ENCODE measurements around the gene NFASC. TPM values are rescaled to one million over a fixed set of nuclear protein-coding genes. Genes with fewer than 3 reads are reported as not detected.

NFASC gene
- total and polyA plus RNA-seq, 4 donors: 51.4 to 173 (median 113) TPM

- H3K9me3 ChIP-seq (ENCODE audit: control insufficient read depth, insufficient read depth, low read length): no peaks in the 10 kb centered on the region
- H3K27ac ChIP-seq (ENCODE audit: low read depth, low read length): no peak overlapping the region
- H3K4me3 ChIP-seq (ENCODE audit: low read depth, low read length): no peak overlapping the region
- H3K36me3 ChIP-seq (ENCODE audit: control insufficient read depth, insufficient read depth, low read length): peaks cover 4% of the 10 kb centered on the region
- peaks cover 15% of the 10 kb centered on the region for H3K4me1 ChIP-seq (ENCODE audit: control insufficient read depth, insufficient read depth, low read length)
- WGBS (ENCODE audit: insufficient coverage): 71% methylated on average over 4 of the region's 7 CpGs
- H3K27me3 ChIP-seq (ENCODE audit: control insufficient read depth, insufficient read depth, low read length): no peaks in the 10 kb centered on the region
- DNase-seq (ENCODE audit: low read depth in 4 of 6, low spot score in 6 of 6): no peak
These were observed 10.2 kb downstream of the NFASC start for GRCh38 chr1:204880906-204881305.

GRCh38 chr1:204882479-204882878 is 11.8 kb downstream of the NFASC start:
- Histone ChIP-seq H3K4me3 (ENCODE audit: low read depth, low read length) (no peak overlapping the region), H3K27ac (ENCODE audit: low read depth, low read length) (no peak overlapping the region), H3K27me3 (ENCODE audit: control insufficient read depth, insufficient read depth, low read length) (no peaks in the 10 kb centered on the region), H3K4me1 (ENCODE audit: control insufficient read depth, insufficient read depth, low read length) (peaks cover 15% of the 10 kb centered on the region), H3K36me3 (ENCODE audit: control insufficient read depth, insufficient read depth, low read length) (peaks cover 4% of the 10 kb centered on the region), H3K9me3 (ENCODE audit: control insufficient read depth, insufficient read depth, low read length) (no peaks in the 10 kb centered on the region)
- no peak for DNase-seq (ENCODE audit: low read depth in 4 of 6, low spot score in 6 of 6)
- no CpG with 5 or more reads among the region's 3 CpGs for whole genome bisulfite sequencing (ENCODE audit: insufficient coverage)

DNA sequence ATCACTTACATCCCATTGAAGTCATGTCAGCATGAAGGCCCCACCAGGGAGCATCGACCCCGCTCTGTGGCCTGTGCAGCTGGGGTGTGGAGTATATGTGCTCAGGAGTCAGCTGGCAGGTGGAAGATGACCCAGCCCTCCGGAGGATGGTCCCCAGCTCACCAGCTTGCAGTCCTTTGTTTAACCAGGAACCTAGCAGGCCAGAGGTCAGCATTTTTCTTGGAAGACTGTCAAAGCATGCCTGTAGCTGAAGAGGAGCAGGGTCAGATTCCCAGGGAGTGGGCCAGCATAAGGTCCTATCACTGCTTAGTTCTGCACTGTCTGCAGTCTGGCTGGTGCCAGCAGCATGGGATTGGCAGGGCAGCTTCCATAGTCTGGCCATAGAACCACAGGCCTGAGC is 12.7 kb downstream of the NFASC start:
- 25% methylated on average over 1 of the region's 3 CpGs for WGBS (ENCODE audit: insufficient coverage)
- H3K4me1 ChIP-seq (ENCODE audit: control insufficient read depth, insufficient read depth, low read length): peaks cover 15% of the 10 kb centered on the region
- peaks cover 4% of the 10 kb centered on the region for H3K36me3 ChIP-seq (ENCODE audit: control insufficient read depth, insufficient read depth, low read length)
- no peak for DNase-seq (ENCODE audit: low read depth in 4 of 6, low spot score in 6 of 6)
- no peak overlapping the region for H3K4me3 ChIP-seq (ENCODE audit: low read depth, low read length)
- H3K27me3 ChIP-seq (ENCODE audit: control insufficient read depth, insufficient read depth, low read length): no peaks in the 10 kb centered on the region
- no peaks in the 10 kb centered on the region for H3K9me3 ChIP-seq (ENCODE audit: control insufficient read depth, insufficient read depth, low read length)
- no peak overlapping the region for H3K27ac ChIP-seq (ENCODE audit: low read depth, low read length)

- H3K27ac ChIP-seq (ENCODE audit: low read depth, low read length): no peak overlapping the region
- H3K4me1 ChIP-seq (ENCODE audit: control insufficient read depth, insufficient read depth, low read length): peaks cover 18% of the 10 kb centered on the region
- no peaks in the 10 kb centered on the region for H3K27me3 ChIP-seq (ENCODE audit: control insufficient read depth, insufficient read depth, low read length)
- no peak for DNase-seq (ENCODE audit: low read depth in 4 of 6, low spot score in 6 of 6)
- no CpG with 5 or more reads among the region's 4 CpGs for WGBS (ENCODE audit: insufficient coverage)
- no peak overlapping the region for H3K4me3 ChIP-seq (ENCODE audit: low read depth, low read length)
- H3K36me3 ChIP-seq (ENCODE audit: control insufficient read depth, insufficient read depth, low read length): peaks cover 4% of the 10 kb centered on the region
- no peaks in the 10 kb centered on the region for H3K9me3 ChIP-seq (ENCODE audit: control insufficient read depth, insufficient read depth, low read length)
These were observed 14.6 kb downstream of the NFASC start for GRCh38 chr1:204885288-204885711.

DNA sequence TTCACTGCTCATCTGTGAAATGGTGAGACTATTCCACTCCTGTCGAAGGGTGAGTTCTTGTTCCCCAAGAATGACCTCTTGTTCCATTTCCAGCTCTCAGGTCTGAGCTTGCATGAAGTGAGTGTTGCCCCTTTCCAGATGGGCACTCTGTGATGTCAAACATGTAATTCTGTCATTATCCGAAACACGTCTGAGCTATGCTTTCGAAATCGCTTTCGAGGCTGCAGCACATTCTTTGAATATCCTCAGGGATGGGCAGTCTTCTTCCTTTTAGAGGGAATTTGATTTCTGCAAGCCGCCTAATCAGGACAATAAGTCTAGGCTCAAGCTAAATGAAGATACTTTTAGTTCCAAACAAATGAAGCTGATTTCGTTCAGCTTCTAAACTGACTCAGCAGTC is 15.1 kb downstream of the NFASC start:
- H3K4me1 ChIP-seq (ENCODE audit: control insufficient read depth, insufficient read depth, low read length): peaks cover 17% of the 10 kb centered on the region
- H3K36me3 ChIP-seq (ENCODE audit: control insufficient read depth, insufficient read depth, low read length): peaks cover 4% of the 10 kb centered on the region
- H3K4me3 ChIP-seq (ENCODE audit: low read depth, low read length): no peak overlapping the region
- DNase-seq (ENCODE audit: low read depth in 4 of 6, low spot score in 6 of 6): peak in 1 of 6 donors; percentile 24
- H3K27ac ChIP-seq (ENCODE audit: low read depth, low read length): no peak overlapping the region
- H3K27me3 ChIP-seq (ENCODE audit: control insufficient read depth, insufficient read depth, low read length): no peaks in the 10 kb centered on the region
- H3K9me3 ChIP-seq (ENCODE audit: control insufficient read depth, insufficient read depth, low read length): no peaks in the 10 kb centered on the region
- WGBS (ENCODE audit: insufficient coverage): 78% methylated on average over 3 of the region's 8 CpGs

GRCh38 chr1:204887846-204888245 is 17.2 kb downstream of the NFASC start:
- Histone ChIP-seq H3K27ac (ENCODE audit: low read depth, low read length) (no peak overlapping the region), H3K27me3 (ENCODE audit: control insufficient read depth, insufficient read depth, low read length) (no peaks in the 10 kb centered on the region), H3K9me3 (ENCODE audit: control insufficient read depth, insufficient read depth, low read length) (no peaks in the 10 kb centered on the region), H3K36me3 (ENCODE audit: control insufficient read depth, insufficient read depth, low read length) (peaks cover 4% of the 10 kb centered on the region), H3K4me3 (ENCODE audit: low read depth, low read length) (no peak overlapping the region), H3K4me1 (ENCODE audit: control insufficient read depth, insufficient read depth, low read length) (peaks cover 13% of the 10 kb centered on the region)
- DNase-seq (ENCODE audit: low read depth in 4 of 6, low spot score in 6 of 6): no peak
- 82% methylated on average over 1 of the region's 2 CpGs for WGBS (ENCODE audit: insufficient coverage)

DNA sequence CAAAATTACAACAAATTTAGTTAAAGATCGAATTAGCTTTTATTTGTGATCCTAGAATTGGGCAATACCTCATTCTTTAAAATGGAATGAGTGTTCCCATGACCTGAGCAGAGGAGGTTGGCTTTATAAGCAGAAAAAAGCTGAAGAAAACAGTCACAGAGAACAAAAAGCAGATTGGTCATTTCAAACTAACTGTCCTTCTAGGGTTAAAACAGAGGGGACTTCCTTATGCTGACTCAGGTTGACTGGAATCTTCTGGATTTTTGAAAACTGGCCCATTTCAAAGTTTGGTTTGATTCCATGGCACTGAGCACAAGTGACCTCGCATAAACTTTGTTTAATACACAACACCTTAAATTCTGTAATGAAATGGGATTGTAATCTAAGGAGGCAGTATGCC is 17.6 kb downstream of the NFASC start:
- no peak for DNase-seq (ENCODE audit: low read depth in 4 of 6, low spot score in 6 of 6)
- WGBS (ENCODE audit: insufficient coverage): no CpG with 5 or more reads among the region's 2 CpGs
- peaks cover 12% of the 10 kb centered on the region for H3K4me1 ChIP-seq (ENCODE audit: control insufficient read depth, insufficient read depth, low read length)
- H3K4me3 ChIP-seq (ENCODE audit: low read depth, low read length): no peak overlapping the region
- no peaks in the 10 kb centered on the region for H3K27me3 ChIP-seq (ENCODE audit: control insufficient read depth, insufficient read depth, low read length)
- H3K9me3 ChIP-seq (ENCODE audit: control insufficient read depth, insufficient read depth, low read length): no peaks in the 10 kb centered on the region
- H3K27ac ChIP-seq (ENCODE audit: low read depth, low read length): no peak overlapping the region
- peaks cover 2% of the 10 kb centered on the region for H3K36me3 ChIP-seq (ENCODE audit: control insufficient read depth, insufficient read depth, low read length)

DNA sequence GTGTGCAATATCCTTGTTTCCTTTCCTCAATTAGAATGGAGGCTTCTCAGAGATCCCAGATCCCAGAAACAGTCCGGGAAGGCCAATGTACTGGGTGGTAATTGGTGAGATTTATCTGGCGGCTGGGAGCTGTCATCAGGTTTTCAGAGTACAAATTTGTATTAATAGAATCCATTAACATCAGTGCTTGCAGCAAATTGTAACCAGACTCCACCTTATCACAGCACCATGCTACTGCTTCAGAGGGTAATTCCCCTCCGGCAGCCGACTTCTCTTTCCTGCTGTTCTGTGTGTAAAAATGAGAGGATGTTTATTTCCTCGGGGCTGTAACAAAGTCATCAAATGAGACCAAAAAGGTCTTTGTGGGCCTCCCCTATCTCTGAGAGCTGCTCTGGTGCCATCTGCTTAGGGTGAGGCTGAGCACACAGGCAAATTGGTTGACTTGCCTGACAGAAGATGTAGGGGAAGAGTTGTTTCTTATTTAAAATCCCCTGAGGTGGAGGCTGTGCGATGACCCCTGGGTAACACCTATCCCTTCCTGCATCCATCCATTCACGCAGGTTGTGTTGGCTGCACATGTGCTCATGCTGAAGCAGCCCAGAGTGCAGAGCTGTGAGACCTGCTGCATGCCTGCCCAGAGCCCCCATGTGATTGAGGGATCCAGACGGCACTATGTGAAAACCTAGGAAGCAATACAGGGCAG is 19.2 kb downstream of the NFASC start:
- H3K9me3 ChIP-seq (ENCODE audit: control insufficient read depth, insufficient read depth, low read length): no peaks in the 10 kb centered on the region
- H3K27ac ChIP-seq (ENCODE audit: low read depth, low read length): no peak overlapping the region
- H3K27me3 ChIP-seq (ENCODE audit: control insufficient read depth, insufficient read depth, low read length): no peaks in the 10 kb centered on the region
- peak in 1 of 6 donors; percentile 80 for DNase-seq (ENCODE audit: low read depth in 4 of 6, low spot score in 6 of 6)
- peaks cover 8% of the 10 kb centered on the region for H3K4me1 ChIP-seq (ENCODE audit: control insufficient read depth, insufficient read depth, low read length)
- H3K4me3 ChIP-seq (ENCODE audit: low read depth, low read length): no peak overlapping the region
- no peaks in the 10 kb centered on the region for H3K36me3 ChIP-seq (ENCODE audit: control insufficient read depth, insufficient read depth, low read length)
- 68% methylated on average over 4 of the region's 8 CpGs for WGBS (ENCODE audit: insufficient coverage)

- no peaks in the 10 kb centered on the region for H3K9me3 ChIP-seq (ENCODE audit: control insufficient read depth, insufficient read depth, low read length)
- no peaks in the 10 kb centered on the region for H3K27me3 ChIP-seq (ENCODE audit: control insufficient read depth, insufficient read depth, low read length)
- WGBS (ENCODE audit: insufficient coverage): 22% methylated on average over 1 of the region's 3 CpGs
- H3K27ac ChIP-seq (ENCODE audit: low read depth, low read length): no peak overlapping the region
- H3K4me1 ChIP-seq (ENCODE audit: control insufficient read depth, insufficient read depth, low read length): peaks cover 7% of the 10 kb centered on the region
- H3K36me3 ChIP-seq (ENCODE audit: control insufficient read depth, insufficient read depth, low read length): no peaks in the 10 kb centered on the region
- H3K4me3 ChIP-seq (ENCODE audit: low read depth, low read length): no peak overlapping the region
- DNase-seq (ENCODE audit: low read depth in 4 of 6, low spot score in 6 of 6): no peak
These were observed 21.2 kb downstream of the NFASC start for GRCh38 chr1:204891860-204892259.

- Histone ChIP-seq H3K4me3 (ENCODE audit: low read depth, low read length) (no peak overlapping the region), H3K36me3 (ENCODE audit: control insufficient read depth, insufficient read depth, low read length) (no peaks in the 10 kb centered on the region), H3K27me3 (ENCODE audit: control insufficient read depth, insufficient read depth, low read length) (no peaks in the 10 kb centered on the region), H3K27ac (ENCODE audit: low read depth, low read length) (no peak overlapping the region), H3K4me1 (ENCODE audit: control insufficient read depth, insufficient read depth, low read length) (peaks cover 7% of the 10 kb centered on the region), H3K9me3 (ENCODE audit: control insufficient read depth, insufficient read depth, low read length) (no peaks in the 10 kb centered on the region)
- DNase-seq (ENCODE audit: low read depth in 4 of 6, low spot score in 6 of 6): peak in 1 of 6 donors; percentile 27
These were observed 23.4 kb downstream of the NFASC start for GRCh38 chr1:204894031-204894430.

Measured in spinal cord (tissue), 10 donors.